Neural cell (in vitro differentiated cells): ENCODE results near the gene GIPC1. TPM values are rescaled to one million over a fixed set of nuclear protein-coding genes. Genes with fewer than 3 reads are reported as not detected.

Experiments
- H2AFZ ChIP-seq: fragments of 200-600, 300-800 bp; sonication (generic), shearing (Covaris generic); 2 replicates; pipeline ENCODE4 v1.6.0; 2014; ENCODE audit warnings: low read depth, mild to moderate bottlenecking, antibody characterized with exemption, low read length, moderate library complexity
- H3F3A ChIP-seq: fragments of 200-600 bp; shearing (Covaris generic); 2 replicates; pipeline ENCODE4 v1.6.1; 2016; ENCODE audit warnings: mild to moderate bottlenecking, moderate library complexity, mixed read lengths, antibody characterized with exemption, low read length; ENCODE audit not compliant: insufficient read depth, poor library complexity, severe bottlenecking
- H3K27ac ChIP-seq: fragments of 200-600, 300-800 bp; sonication (generic), shearing (Covaris generic); 2 replicates; pipeline ENCODE4 v1.5.1; 2014; ENCODE audit warnings: mild to moderate bottlenecking, low read length, moderate library complexity
- H3K27me3 ChIP-seq: fragments of 300-800, 200-600 bp; sonication (generic), shearing (Covaris generic); 2 replicates; pipeline ENCODE4 v1.6.0; 2014; ENCODE audit warnings: mild to moderate bottlenecking, low read depth, low read length, moderate library complexity; ENCODE audit not compliant: insufficient read depth
- H3K36me3 ChIP-seq: fragments of 300-800, 200-600 bp; sonication (generic), shearing (Covaris generic); 2 replicates; pipeline ENCODE4 v1.5.1; 2014; ENCODE audit warnings: mild to moderate bottlenecking, antibody characterized with exemption, low read length, moderate library complexity; ENCODE audit not compliant: insufficient read depth
- H3K4me2 ChIP-seq: fragments of 300-800, 200-600 bp; sonication (generic), shearing (Covaris generic); 2 replicates; pipeline ENCODE4 v1.6.0; 2014; ENCODE audit warnings: mild to moderate bottlenecking, low read length
- H3K4me3 ChIP-seq: fragments of 300-800, 200-600 bp; sonication (generic), shearing (Covaris generic); 2 replicates; pipeline ENCODE4 v1.5.1; 2014; ENCODE audit warnings: mild to moderate bottlenecking, low read length, moderate library complexity
- H3K79me2 ChIP-seq: fragments of 200-600 bp; shearing (Covaris generic); replicated peaks from 2 replicates; pipeline ENCODE4 v1.6.0; 2014; ENCODE audit warnings: mild to moderate bottlenecking, low read length, moderate library complexity; ENCODE audit not compliant: insufficient read depth
- H3K9ac ChIP-seq: fragments of 300-800, 200-600 bp; sonication (generic), shearing (Covaris generic); 2 replicates; pipeline ENCODE4 v1.6.1; 2016; ENCODE audit warnings: mild to moderate bottlenecking, low read length, mixed read lengths
- H3K9me2 ChIP-seq: fragments of 200-600 bp; shearing (Covaris generic); 2 replicates; pipeline ENCODE4 v1.6.1; 2016; ENCODE audit warnings: mild to moderate bottlenecking, low read length, mixed read lengths; ENCODE audit not compliant: insufficient read depth
- H3K9me3 ChIP-seq: fragments of 200-600, 300-800 bp; sonication (generic), shearing (Covaris generic); 2 replicates; pipeline ENCODE4 v1.6.1; 2016; ENCODE audit warnings: mild to moderate bottlenecking, mixed run types, low read length, moderate library complexity, mixed read lengths
- H4K20me1 ChIP-seq: fragments of 200-600 bp; shearing (Covaris generic); 2 replicates; pipeline ENCODE4 v1.6.1; 2016; ENCODE audit warnings: mild to moderate bottlenecking, mixed run types; ENCODE audit not compliant: insufficient read depth
- EP300 ChIP-seq: fragments of 450-650 bp; conservative IDR thresholded peaks from 2 replicates; pipeline ENCODE4 v1.6.1; 2014; ENCODE audit warnings: antibody characterized with exemption, mild to moderate bottlenecking, moderate library complexity; ENCODE audit not compliant: poor library complexity, severe bottlenecking
- EZH2 ChIP-seq: fragments of 200-600, 300-800 bp; shearing (Covaris generic), sonication (generic); IDR thresholded peaks from 2 replicates; pipeline ENCODE4 v1.6.1; 2014; ENCODE audit warnings: antibody characterized with exemption, low read length, borderline replicate concordance, mild to moderate bottlenecking; ENCODE audit not compliant: insufficient read depth, poor library complexity, severe bottlenecking
- MXI1 ChIP-seq: fragments of 450-650 bp; conservative IDR thresholded peaks from 2 replicates; pipeline ENCODE4 v1.6.1; 2014; ENCODE audit warnings: antibody characterized with exemption, mild to moderate bottlenecking; ENCODE audit not compliant: poor library complexity, severe bottlenecking
- POLR2AphosphoS5 ChIP-seq: IDR thresholded peaks from 2 replicates; pipeline ENCODE4 v1.6.1; 2012
- RAD21 ChIP-seq: fragments of 450-650 bp; conservative IDR thresholded peaks from 2 replicates; pipeline ENCODE4 v1.6.1; 2014; ENCODE audit warnings: antibody characterized with exemption, mild to moderate bottlenecking, moderate library complexity
- REST ChIP-seq: IDR thresholded peaks from 2 replicates; pipeline ENCODE4 v1.6.1; 2012; ENCODE audit warnings: borderline replicate concordance
- SMC3 ChIP-seq: fragments of 450-650 bp; conservative IDR thresholded peaks from 2 replicates; pipeline ENCODE4 v1.6.1; 2014; ENCODE audit warnings: antibody characterized with exemption, mild to moderate bottlenecking, moderate library complexity; ENCODE audit not compliant: poor library complexity
- TAF1 ChIP-seq: IDR thresholded peaks from 2 replicates; pipeline ENCODE4 v1.6.1; 2012; ENCODE audit warnings: low read depth
- polyA minus RNA-seq: library from RNA; depleted of rRNA, polyadenylated mRNA; stranded (reverse); fragments of >200 nt; gene quantifications from 2 replicates; pipeline ENCODE4 v1.2.3, GENCODE V29; 2014
- polyA plus RNA-seq: library from polyadenylated mRNA; depleted of rRNA; stranded (reverse); fragments of >200 nt; gene quantifications from 2 replicates; pipeline ENCODE4 v1.2.3, GENCODE V29; 2014
- TF ChIP-seq, protein P1 (sequence below): fragments of 450-650 bp; IDR thresholded peaks from 2 replicates; pipeline ENCODE4 v1.5.1; 2014; ENCODE audit warnings: antibody characterized with exemption, mild to moderate bottlenecking, moderate library complexity; ENCODE audit not compliant: poor library complexity, severe bottlenecking

Gene GIPC1
- polyA plus RNA-seq: 128 and 168 TPM in 2 replicates
- polyA minus RNA-seq: 59.8 and 67.4 TPM in 2 replicates

DNA sequence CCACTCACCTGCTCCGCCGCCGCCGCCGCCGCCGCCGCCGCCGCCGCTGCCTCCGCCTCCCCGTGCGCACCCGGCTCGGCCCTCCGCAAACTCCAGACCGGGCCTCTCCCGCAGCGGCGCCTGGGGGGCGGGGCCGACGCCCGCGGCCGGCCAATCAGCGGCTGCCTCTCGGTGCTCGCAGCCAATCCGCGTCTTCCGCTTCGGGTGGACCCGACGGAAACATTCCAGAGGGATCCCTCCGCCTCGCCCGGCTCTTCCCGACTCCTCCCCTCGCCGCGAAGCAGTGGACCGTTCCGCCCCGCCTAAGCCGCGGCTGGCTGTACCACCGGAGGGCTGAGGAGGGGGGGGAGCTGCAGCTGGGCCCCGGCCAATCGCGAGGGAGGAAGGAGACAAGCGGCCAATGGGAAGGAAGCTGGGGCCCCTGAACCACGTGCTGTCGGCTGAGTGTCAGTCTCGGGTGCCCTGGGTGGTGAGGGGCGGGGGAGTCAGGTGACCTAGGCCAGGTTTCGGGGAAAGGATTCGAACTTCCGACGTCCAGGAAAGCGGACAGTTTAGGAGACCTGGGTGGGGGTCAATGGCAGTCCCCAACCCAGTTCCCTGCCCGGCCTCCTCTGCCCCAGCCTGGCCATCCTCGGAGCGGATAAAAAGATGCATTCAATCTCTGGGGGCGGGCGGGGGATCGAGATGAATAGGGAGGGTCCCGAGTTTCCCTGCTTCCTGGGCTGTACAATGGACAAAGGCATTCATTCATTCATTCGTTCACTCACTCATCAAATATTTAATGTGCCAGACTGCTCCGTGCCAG lies at the start of gene GIPC1:
Gene GIPC1 (minus strand): TSS at position 99 of the 805 bp plus-strand sequence. CDS start 13,151 bp downstream, outside the sequence.
- Histone ChIP-seq H3K27ac (peak within 1 kb of the TSS; percentile 52), H3K9me3 (no peaks in the 10 kb centered on the region)
- TF ChIP-seq REST: peak; percentile 58
- no peak for TF ChIP-seq RAD21
- peak; percentile 62 for TF ChIP-seq MXI1
- peak; percentile 54 for TF ChIP-seq POLR2AphosphoS5
- TF ChIP-seq, protein P1, sequence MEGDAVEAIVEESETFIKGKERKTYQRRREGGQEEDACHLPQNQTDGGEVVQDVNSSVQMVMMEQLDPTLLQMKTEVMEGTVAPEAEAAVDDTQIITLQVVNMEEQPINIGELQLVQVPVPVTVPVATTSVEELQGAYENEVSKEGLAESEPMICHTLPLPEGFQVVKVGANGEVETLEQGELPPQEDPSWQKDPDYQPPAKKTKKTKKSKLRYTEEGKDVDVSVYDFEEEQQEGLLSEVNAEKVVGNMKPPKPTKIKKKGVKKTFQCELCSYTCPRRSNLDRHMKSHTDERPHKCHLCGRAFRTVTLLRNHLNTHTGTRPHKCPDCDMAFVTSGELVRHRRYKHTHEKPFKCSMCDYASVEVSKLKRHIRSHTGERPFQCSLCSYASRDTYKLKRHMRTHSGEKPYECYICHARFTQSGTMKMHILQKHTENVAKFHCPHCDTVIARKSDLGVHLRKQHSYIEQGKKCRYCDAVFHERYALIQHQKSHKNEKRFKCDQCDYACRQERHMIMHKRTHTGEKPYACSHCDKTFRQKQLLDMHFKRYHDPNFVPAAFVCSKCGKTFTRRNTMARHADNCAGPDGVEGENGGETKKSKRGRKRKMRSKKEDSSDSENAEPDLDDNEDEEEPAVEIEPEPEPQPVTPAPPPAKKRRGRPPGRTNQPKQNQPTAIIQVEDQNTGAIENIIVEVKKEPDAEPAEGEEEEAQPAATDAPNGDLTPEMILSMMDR: no peak
- no peak for TF ChIP-seq TAF1
- peak; percentile 73 for TF ChIP-seq EP300
- peak; percentile 32 for TF ChIP-seq SMC3
- no peak for TF ChIP-seq EZH2

GRCh38 chr19:14545716-14546082 lies 49.8 kb upstream of the GIPC1 start:
- Histone ChIP-seq H3K9ac (no peak overlapping the region), H2AFZ (no peak overlapping the region), H3K27me3 (no peaks in the 10 kb centered on the region), H3K36me3 (no peaks in the 10 kb centered on the region), H3F3A (no peaks in the 10 kb centered on the region), H3K9me2 (no peaks in the 10 kb centered on the region), H3K79me2 (peaks cover 2% of the 10 kb centered on the region), H3K4me2 (no peak overlapping the region), H3K9me3 (no peaks in the 10 kb centered on the region), H3K4me3 (no peak overlapping the region), H4K20me1 (no peaks in the 10 kb centered on the region), H3K27ac (no peak overlapping the region)
- TF ChIP-seq POLR2AphosphoS5: no peak
- no peak for TF ChIP-seq RAD21
- no peak for TF ChIP-seq TAF1
- TF ChIP-seq, protein P1: no peak
- no peak for TF ChIP-seq EP300
- no peak for TF ChIP-seq SMC3
- no peak for TF ChIP-seq MXI1
- TF ChIP-seq REST: no peak
- TF ChIP-seq EZH2: no peak

More for the DNA sequence above, at the start of gene GIPC1:
- Histone ChIP-seq H2AFZ (peak within 1 kb of the TSS; percentile 56), H3K79me2 (peaks cover 16% of the 10 kb centered on the region), H3F3A (no peaks in the 10 kb centered on the region), H3K36me3 (no peaks in the 10 kb centered on the region), H3K27me3 (no peaks in the 10 kb centered on the region), H3K9ac (peak within 1 kb of the TSS; percentile 75), H3K9me2 (no peaks in the 10 kb centered on the region), H3K4me2 (peak within 1 kb of the TSS; percentile 59), H4K20me1 (no peaks in the 10 kb centered on the region), H3K4me3 (peak within 1 kb of the TSS; percentile 95)
